Measurements from ENCODE around the gene GOLGA2. TPM values are rescaled to one million over a fixed set of nuclear protein-coding genes. Genes with fewer than 3 reads are reported as not detected.
A peak's percentile ranks its signal among the peaks of the same experiment; 100 is the strongest.
"Not testable (repeated sequence)": the region's sequence is repeated elsewhere in the genome, so short reads cannot be mapped to it uniquely, and the experiment has no call there.

Gene GOLGA2
- total RNA-seq, 1 donor from 2014 or later = 76.4 TPM

DNA sequence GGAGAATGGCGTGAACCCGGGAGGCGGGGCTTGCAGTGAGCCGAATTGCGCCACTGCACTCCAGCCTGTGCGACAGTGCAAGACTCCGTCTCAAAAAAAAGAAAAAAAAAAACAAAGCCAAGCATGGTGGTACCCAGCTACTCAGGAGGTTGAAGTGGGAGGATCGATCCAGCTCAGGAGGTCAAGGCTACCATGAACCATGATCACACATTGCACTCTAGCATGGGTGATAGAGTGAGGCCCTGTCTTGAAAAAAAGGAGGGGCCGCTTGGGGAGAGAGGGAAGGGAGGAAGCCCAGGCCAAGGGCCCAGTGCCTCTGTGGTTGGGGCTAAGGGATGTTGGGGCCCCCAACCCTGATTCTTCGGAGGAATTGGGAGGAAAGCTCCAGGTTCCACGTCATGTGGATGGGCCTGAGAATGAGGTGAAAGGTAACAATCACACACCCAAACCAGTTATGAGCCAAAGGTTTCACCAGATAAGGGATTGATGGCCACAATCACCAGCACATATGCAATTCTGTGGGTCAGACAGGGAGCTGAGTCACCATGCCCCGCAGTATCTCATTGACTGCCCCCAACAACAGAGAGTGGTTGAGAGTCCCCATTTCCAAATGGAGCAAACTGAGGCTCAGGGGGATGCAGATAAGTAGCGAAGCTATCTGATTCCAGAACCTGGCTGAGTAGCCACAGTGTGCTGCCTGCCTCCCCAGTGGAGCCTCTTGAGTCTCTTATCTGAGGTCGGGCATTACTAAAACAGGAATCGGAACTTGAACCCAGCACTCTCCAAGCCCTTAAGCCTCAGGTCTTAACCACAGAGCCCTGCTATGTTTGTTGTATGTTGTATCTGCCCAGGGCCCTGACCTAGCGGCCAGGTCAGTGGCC lies 20.8 kb upstream of the GOLGA2 start:
- intact Hi-C loops (cut with DNase I) = loop anchor here (5.0 kb wide), 1 partner anchor 116 kb away; no protein-coding TSS in a partner anchor
- DNase-seq (ENCODE audit: missing footprints) (no peak), ATAC-seq (no peak)

DNA sequence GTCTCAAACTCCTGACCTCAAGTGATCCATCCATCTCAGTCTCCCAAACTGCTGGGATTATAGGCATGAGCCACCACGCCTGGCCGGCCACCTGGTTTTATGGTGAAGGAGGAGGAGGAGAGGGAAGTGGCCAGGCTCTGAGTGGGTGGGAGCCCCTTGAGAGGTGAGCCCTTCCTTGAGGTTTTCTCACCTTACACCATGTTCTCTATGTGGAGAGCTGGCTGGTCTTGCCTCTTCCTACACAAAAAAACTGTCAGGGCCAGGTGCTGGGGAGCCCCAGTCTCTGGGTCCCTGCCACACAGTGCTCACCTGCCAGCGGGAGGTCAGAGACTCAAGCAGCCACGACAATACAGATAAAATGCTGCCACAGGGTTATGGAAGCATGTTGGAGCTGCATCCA lies 18.3 kb upstream of the GOLGA2 start:
- intact Hi-C loops (cut with DNase I) = no loop called here

DNA sequence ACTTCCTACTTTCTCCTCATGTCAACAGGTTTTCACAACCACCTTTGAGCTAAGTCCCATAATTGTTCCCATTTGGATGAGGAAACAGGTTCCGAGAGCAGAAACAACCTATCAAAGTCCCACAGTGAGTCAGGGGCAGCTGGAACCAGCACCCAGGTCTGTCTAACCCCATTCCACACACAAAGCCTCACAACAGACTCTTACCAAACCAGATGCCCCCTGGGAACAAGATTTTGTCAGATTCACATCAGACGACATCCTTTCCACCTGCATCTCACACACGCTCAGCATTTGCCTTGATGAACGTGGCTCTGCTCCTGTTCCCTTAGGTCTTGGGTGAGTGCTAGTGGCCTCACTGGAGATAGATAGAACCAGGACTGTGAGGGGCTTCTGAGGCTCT lies 17.3 kb upstream of the GOLGA2 start:
- intact Hi-C loops (cut with DNase I) = no loop called here
- no peak for ATAC-seq
- no peak for DNase-seq (ENCODE audit: missing footprints)

More for the DNA sequence above, 18.3 kb upstream of the GOLGA2 start:
- no peak for DNase-seq (ENCODE audit: missing footprints)
- ATAC-seq = no peak

DNA sequence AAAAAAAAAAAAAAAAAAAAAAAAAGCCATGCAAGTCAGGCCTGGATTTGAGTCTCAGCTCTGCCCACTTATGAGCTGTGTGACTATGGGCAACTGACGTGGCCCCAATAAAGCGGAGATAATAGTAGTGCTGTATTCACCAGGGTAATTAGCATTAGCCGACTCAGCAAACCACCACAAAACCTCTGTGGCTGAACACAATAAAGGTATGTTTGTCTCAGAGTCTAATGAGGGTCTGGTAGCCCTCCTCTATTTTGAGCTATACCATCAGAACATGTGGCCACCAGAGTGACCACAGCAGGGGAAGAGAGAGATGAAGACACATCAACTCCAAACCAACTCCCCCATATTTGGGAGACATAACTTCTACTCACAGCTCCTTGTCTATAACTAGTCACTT lies 16.2 kb upstream of the GOLGA2 start:
- no peak for DNase-seq (ENCODE audit: missing footprints)
- intact Hi-C loops (cut with DNase I) = no loop called here
- no peak for ATAC-seq

DNA sequence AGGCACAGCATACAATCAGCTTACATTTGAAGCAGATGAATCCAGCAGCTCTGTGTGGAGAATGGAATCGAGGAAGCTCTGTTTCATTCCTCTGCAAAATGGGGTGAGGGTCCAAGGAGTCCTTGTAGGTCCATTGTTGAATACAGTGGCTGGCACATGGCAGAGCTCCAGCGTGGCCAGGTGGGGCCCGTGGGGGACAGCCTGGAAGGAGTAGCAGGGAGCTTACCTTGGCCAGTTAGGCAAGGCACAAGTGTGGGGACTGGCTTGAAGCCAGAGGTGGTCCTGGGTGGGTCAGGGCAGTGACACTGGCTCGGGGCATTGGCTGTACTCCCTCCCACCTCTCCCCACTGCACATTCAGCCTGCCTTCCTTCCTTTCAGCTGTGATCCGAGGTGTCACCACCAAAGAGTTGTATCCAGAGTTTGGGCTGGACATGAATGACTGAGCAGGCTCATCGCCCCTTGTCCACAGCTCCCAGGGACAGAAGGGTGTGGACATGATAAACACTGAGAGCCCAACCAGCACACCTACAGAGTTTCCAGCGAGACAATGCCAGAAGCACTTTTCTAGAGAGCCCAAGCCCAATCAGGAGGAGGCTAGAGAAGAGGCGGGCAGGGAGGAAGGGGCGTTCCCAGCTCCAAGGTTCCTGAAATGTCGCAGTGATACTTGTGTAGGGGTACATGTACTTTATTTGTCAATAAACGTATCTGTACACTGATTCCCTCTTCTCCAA lies 12.6 kb upstream of the GOLGA2 start:
- intact Hi-C loops (cut with DNase I) = no loop called here
- no peak for DNase-seq (ENCODE audit: missing footprints)
- ATAC-seq = no peak

DNA sequence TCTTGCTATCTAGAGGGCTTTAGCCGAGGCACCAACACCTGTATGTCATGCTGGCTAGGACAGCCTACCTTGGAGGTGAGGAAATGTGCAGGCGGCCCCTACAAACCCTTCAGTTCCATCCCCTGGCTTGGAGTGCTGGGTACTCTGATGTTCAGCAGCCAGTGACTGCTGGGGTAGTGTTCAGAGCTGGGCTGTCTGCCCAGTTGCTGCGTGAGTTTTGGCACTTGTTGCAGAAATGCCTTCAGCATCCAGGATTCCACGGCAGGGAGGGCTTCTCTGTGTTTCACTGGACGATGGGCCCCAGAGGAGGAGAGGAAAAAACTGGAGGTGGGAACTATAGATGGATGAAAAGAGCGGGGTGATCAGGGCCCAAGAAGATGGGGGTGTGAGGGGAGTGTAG lies 10.6 kb upstream of the GOLGA2 start:
- intact Hi-C loops (cut with DNase I) = no loop called here
- DNase-seq (ENCODE audit: missing footprints) (no peak), ATAC-seq (peak; percentile 71)

DNA sequence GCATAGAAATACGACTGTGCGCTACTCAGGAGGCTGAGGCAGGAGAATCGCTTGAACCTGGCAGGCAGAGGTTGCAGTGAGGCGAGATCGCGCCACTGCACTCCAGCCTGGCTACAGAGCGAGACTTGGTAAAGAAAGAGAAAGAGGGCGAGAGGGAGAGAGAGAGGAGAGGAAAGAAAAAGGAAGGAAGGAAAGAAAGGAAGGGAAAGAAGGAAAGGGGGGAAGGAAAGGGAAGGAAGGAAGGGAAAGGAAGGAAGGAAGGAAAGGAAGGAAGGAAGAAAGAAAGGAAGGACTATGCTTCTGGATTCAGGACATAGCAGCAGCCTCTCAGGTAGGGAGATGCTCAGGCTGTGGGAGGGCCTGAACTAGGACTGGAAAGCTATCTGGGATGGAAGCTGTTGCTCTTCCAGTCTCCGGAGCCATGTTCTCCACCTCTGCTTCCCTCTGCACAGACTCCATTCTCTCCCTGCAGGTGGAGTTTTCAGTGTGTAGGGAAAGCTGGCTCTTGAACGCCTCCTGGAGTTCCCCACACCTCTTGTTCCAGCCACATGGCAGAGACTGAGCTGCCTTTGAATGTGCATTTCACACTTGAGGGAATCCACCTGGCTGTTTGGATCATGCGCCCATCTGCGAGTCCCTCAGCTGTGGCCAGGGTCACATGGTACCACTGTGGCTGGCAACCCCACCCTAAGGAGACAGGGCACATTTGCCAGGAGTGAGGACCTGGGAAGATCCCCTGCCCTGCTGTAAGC lies 9.4 kb upstream of the GOLGA2 start:
- DNase-seq (ENCODE audit: missing footprints) = no peak
- ATAC-seq = no peak
- intact Hi-C loops (cut with DNase I) = no loop called here

DNA sequence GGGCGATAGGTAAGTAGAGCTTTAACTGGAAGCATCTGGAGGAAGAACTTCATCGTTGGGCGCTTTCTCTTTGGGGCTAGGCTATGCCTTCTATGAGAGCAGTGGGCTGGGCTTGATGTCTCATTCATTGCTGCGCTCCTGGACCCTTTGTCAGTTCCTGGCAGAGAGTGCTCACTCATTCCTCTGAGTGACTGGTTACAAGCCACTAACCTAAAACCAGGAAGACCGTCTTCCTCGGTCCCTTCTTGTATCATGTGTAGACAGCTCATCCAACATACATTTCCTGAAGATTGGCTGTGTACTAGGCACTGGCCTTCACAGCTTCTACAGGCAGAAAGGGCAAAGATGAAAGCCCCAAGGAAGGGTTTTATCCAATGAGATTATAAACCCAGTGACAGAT lies 6.7 kb upstream of the GOLGA2 start:
- intact Hi-C loops (cut with DNase I) = no loop called here
- DNase-seq (ENCODE audit: missing footprints) = no peak
- no peak for ATAC-seq

DNA sequence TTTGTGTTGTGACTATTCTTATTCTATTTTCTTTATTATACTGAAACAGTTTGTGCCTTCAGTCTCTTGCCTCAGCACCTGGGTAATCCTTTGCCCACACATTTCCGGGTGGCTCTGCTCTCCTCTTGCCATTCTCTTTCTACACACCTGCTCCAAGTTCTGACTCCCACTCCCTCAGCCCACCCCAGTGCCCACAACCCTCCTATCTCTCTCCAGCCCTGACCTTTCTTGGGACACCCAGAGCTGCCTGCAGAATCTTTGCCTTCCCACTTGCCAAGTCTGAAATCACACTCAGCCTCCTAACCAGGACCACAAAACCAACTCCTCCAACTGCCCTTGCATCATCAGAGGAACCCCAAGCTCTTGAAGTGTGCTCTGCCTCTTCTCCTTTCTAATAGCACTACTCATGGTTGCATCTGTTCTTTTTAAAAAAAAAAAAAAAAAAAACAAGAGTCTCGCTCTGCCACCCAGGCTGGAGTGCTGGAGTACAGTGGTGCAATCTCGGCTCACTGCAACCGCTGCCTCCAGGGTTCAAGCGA lies 4.3 kb upstream of the GOLGA2 start:
- intact Hi-C loops (cut with DNase I) = no loop called here
- DNase-seq (ENCODE audit: missing footprints) = no peak
- no peak for ATAC-seq

DNA sequence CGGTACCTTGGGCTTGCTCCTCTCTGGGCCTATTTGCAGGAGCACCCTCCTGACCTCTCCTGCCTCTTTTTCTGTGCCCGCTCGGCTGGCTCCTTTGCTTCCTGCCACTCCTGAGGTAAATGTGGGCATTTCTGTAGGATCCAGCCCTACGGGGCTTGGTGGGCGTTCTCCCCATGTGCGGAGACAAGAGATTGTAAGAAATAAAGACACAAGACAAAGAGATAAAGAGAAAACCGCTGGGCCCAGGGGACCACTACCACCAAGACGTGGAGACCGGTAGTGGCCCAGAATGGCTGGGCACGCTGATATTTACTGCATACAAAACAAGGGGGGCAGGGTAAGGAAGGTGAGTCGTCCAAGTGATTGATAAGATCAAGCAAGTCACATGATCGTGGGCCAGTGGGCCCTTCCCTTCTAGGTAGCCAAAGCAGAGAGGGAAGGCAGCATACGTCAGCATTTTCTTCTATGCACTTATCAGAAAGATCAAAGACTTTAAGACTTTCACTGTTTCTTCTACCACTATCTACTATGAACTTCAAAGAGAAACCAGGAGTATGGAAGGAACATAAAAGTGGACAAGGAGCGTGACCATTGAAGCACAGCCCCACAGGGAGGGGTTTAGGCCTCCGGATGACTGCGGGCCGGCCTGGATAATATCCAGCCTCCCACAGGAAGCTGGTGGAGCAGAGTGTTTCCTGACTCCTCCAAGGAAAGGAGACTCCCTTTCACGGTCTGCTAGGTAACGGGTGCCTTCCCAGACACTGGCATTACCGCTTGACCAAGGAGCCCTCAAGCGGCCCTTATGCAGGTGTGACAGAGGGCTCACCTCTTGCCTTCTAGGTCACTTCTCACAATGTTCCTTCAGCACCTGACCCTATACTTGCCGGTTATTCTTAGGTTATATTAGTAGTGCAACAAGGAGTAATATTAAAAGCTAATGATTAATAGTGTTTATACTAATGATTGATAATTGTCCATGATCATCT lies 3.6 kb upstream of the GOLGA2 start:
- DNase-seq (ENCODE audit: missing footprints); ATAC-seq: not testable (repeated sequence)
- intact Hi-C loops (cut with DNase I) = loop anchor here (5.0 kb wide), 2 partner anchors 43 to 77 kb away; partner anchors contain the start of genes COQ4, DNM1 and TRUB2

DNA sequence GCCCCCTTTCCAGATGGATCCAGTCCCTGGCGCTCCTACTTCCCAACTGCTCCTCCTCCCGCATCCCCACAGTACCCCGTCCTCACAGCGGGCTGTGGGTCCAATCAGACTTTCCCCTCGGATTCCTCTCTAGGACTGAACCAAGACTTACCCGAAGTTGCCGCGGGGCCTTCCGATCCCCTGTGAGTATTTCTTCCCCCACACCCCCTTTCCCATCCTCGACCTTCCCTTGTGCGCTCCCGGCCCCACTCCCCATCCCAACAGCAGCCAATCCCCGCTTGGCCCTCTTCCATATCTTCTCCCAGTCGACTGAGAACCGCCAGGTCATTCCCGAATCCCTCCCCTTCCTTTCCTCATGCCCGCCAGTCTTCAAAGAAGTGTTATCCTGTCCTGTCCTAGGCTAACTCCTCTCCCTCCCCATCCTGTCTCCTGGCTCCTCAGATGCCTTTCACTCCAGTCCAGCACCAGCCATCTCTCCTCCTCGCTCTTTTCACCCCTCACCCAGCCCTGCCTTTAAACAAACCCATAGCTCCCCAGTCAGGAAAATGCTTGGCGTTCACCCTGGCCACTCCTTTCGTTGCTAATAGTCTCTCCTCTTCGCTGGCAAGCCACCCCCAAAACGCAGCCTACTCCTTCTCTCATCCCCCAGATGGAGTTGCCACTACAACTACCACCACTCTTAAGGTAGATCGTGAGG lies 915 bp upstream of the GOLGA2 start:
- DNase-seq (ENCODE audit: missing footprints) = no peak
- intact Hi-C loops (cut with DNase I) = loop anchor here (5.0 kb wide), 2 partner anchors 46 to 74 kb away; partner anchors contain the start of genes COQ4, DNM1 and TRUB2

DNA sequence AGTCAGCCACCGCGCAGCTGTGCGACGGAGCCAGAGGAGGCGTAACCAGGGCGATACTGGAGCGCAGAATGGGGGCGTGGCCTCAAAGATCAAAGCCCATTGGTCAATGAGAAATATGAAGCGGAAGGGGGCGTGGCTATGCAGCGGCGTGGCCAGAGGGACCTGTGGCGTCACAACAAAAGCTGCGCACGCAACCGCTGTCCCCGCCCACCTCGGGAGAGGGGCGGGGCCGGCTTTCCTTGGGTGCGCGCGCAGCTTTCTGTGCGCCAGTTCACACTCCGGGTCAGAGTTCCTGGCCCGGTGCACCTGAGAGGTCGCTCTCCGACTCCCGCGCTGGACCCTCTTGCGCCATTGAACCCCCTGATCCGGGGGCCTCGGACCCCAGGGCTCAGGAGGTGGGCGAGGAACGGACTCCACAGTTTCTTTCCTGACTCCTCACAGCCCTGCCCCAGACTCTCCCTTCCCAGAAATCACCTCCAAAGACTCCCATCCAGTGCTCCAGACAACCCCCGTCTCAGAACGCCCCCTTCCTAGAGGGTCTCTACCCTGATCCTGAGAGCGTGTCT lies 284 bp upstream of the GOLGA2 start, which contains the start of gene SWI5:
Gene SWI5 (plus strand): TSS at position 269 of the 566 bp plus-strand sequence.
- peak; percentile 100 for DNase-seq (ENCODE audit: missing footprints)
- ATAC-seq = peak; percentile 98
- intact Hi-C loops (cut with DNase I) = loop anchor here (5.0 kb wide), 2 partner anchors 46 to 74 kb away; partner anchors contain the start of genes COQ4, DNM1 and TRUB2

More for the DNA sequence above, 915 bp upstream of the GOLGA2 start:
- no peak for ATAC-seq

DNA sequence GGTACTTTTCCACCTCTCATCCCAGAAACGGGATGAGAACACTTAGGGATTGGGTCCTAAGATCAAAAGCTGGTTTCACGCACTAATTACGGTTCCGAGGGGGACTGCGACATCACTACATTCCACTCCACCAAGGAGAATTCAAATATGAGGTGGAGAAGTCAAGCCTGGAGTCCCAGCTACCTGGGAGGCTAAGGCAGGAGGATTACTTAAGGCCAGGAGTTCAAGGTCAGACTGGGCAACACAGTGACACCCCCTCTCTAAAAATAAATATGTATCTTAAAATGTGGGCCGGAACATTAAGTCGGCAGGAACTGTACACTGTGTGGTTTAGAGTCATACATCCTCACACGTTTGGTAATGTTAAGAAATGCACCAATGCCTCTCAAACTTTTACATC lies 1.6 kb downstream of the GOLGA2 start:
- intact Hi-C loops (cut with DNase I) = no loop called here
- DNase-seq (ENCODE audit: missing footprints) (no peak), ATAC-seq (no peak)

DNA sequence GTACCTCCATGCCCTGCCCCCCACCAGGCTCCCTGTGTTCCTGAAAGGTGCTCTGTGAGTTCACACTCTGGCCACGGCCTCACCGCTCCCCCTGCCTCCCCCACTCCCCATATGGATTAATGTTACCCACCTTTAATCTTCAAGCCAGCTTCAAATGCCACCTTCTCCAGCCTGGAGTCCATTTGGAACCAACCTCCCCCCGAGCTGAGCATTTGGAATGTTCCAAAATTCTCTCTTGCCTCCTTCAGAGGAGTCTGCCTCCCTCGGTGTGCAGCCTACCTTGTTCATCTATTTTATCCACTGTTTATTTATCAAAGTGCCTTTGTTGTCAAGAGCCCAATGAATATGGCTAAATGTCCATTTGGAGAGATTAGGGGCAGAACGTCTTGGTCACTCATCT lies 4.3 kb downstream of the GOLGA2 start:
- ATAC-seq (no peak), DNase-seq (ENCODE audit: missing footprints) (no peak)
- intact Hi-C loops (cut with DNase I) = no loop called here

DNA sequence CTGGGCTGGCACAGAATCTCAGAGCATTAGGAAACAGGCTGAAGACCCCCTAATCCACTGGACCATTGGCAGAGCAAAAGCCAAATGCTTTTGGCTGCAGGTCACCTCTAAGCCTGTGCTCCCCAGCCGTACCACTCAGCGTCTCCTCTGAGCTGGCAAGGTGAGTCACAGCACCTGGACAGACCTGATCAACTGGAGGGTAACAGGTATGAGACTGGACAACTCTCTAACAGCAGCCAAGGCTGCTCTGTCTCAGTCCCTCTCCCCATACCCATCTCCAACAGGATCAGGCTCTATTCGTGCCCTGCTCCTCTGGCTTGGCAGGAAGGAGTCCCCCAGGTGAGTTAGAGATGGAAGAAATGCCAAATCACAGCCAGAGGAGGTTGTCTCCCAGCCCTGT lies 4.7 kb downstream of the GOLGA2 start:
- intact Hi-C loops (cut with DNase I) = no loop called here
- ATAC-seq (no peak), DNase-seq (ENCODE audit: missing footprints) (no peak)

DNA sequence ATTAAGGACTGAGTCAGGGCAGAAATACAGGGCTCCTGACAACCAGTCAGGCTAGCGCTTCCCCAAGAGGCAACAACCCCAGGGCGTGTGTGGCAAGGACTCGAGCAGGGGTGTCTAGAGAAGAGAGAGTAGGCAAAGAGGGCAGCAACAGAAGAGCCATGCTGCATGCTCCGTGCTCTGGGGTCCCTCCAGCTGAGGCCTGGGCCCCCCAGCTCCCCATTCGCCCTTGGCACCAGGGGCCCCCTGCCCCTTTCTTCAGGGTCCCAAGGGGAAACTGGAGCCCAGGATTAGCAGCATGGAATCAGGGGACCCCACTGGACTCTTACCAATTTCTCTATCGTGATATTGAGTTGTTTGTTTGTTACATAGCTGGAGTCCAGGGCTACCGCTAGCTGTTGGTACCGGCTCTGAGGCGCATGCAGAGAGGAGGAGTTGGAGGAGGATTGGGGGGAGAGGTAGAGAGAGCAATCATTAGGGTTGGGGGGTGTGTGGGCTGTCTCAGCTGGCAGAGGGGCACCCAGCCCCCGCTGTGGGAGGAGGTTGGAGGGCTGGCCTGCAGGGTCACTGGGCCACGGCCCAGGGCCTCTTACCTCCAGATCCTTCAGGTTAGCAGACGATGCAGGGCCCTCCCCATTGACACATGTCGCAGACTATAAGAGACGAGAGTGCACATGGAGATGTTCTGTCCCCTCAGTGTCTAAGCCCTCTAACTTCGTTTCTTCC lies 8.8 kb downstream of the GOLGA2 start:
- intact Hi-C loops (cut with DNase I) = no loop called here
- DNase-seq (ENCODE audit: missing footprints) (no peak), ATAC-seq (no peak)

Data from Right ventricle myocardium inferior (tissue), 1 donor.